Measurements from ENCODE around the gene DDAH1. TPM values are rescaled to one million over a fixed set of nuclear protein-coding genes. Genes with fewer than 3 reads are reported as not detected.

Gene DDAH1
- total RNA-seq, 6 experiments from 2014 or later = 54.9 to 94.9 (median 66.2) TPM

GRCh38 chr1:85445906-85446305 is 19.1 kb downstream of the DDAH1 start:
- H3K36me3 ChIP-seq = no peaks in the 10 kb centered on the region
- ATAC-seq (no peak), DNase-seq (no peak)
- H3K4me1 ChIP-seq = peaks cover 0 to 36% (median 11%) of the 10 kb centered on the region in 4 donors
- intact Hi-C loops (cut with DNase I) = no loop called here
- no peak overlapping the region for H3K4me3 ChIP-seq
- WGBS (ENCODE audit: insufficient coverage, low coverage, low lambda C conversion rate, missing lambda C conversion rate) = 62% methylated on average over 2 of the region's 3 CpGs
- H3K27me3 ChIP-seq = no peaks in the 10 kb centered on the region
- H3K9me3 ChIP-seq = no peaks in the 10 kb centered on the region
- no peak overlapping the region for H3K27ac ChIP-seq
- TF ChIP-seq CTCF (IDR thresholded peaks at IDR 0.05) (no peak), POLR2A (IDR thresholded peaks at IDR 0.05) (no peak)

GRCh38 chr1:85444381-85444780 is 20.6 kb downstream of the DDAH1 start:
- intact Hi-C loops (cut with DNase I) = no loop called here
- H3K9me3 ChIP-seq = no peaks in the 10 kb centered on the region
- 100% methylated on average over 1 of the region's 1 CpG for WGBS (ENCODE audit: insufficient coverage, low coverage, low lambda C conversion rate, missing lambda C conversion rate)
- no peaks in the 10 kb centered on the region for H3K36me3 ChIP-seq
- no peak overlapping the region for H3K27ac ChIP-seq
- peaks cover 0 to 32% (median 11%) of the 10 kb centered on the region in 4 donors for H3K4me1 ChIP-seq
- H3K27me3 ChIP-seq = no peaks in the 10 kb centered on the region
- DNase-seq (no peak), ATAC-seq (no peak)
- TF ChIP-seq CTCF (IDR thresholded peaks at IDR 0.05) (no peak), POLR2A (IDR thresholded peaks at IDR 0.05) (no peak)
- H3K4me3 ChIP-seq = no peak overlapping the region

- no peak for TF ChIP-seq CTCF (IDR thresholded peaks at IDR 0.05)
- TF ChIP-seq POLR2A (IDR thresholded peaks at IDR 0.05) = no peak
- Histone ChIP-seq H3K4me3 (no peak overlapping the region), H3K4me1 (peaks cover 0 to 15% (median 5%) of the 10 kb centered on the region in 4 donors), H3K27me3 (no peaks in the 10 kb centered on the region), H3K9me3 (no peaks in the 10 kb centered on the region), H3K36me3 (no peaks in the 10 kb centered on the region), H3K27ac (no peak overlapping the region)
- intact Hi-C loops (cut with DNase I) = no loop called here
- ATAC-seq = no peak
- 50% methylated on average over 3 of the region's 3 CpGs for WGBS (ENCODE audit: insufficient coverage, low coverage, low lambda C conversion rate, missing lambda C conversion rate)
- no peak for DNase-seq
Observed at GRCh38 chr1:85440612-85441011, 24.3 kb downstream of the DDAH1 start.

DNA sequence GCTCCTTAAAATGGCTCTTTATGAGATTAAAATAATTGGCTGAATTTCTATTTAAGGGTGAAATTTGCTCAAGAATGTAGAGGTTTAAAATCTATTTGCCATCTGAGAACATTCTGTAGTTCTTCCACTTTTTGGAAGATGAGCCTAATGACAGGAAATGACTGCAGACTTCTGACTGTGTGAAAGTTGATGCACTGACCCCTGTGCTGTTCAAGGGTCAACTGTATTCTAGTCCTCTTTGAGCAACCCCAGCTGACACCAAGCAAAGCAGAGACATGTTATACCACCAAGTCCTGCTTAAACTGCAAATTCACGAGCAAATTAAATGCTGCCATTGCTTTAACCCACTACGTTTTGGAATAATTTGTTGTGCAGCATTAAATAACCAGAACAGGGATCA is 26.6 kb downstream of the DDAH1 start:
- intact Hi-C loops (cut with DNase I) = no loop called here
- no peak overlapping the region for H3K4me3 ChIP-seq
- peaks cover 0 to 15% (median 5%) of the 10 kb centered on the region in 4 donors for H3K4me1 ChIP-seq
- WGBS (ENCODE audit: insufficient coverage, low coverage, low lambda C conversion rate, missing lambda C conversion rate) = 6% methylated on average over 2 of the region's 2 CpGs
- peak; percentile 99 for ATAC-seq
- no peaks in the 10 kb centered on the region for H3K27me3 ChIP-seq
- peak overlapping the region in 2 of 3 donors; percentile 4 to 54 for H3K27ac ChIP-seq
- H3K9me3 ChIP-seq = no peaks in the 10 kb centered on the region
- no peaks in the 10 kb centered on the region for H3K36me3 ChIP-seq
- peak in 1 of 3 donors; percentile 68 for DNase-seq
- TF ChIP-seq CTCF (IDR thresholded peaks at IDR 0.05) = no peak
- TF ChIP-seq POLR2A (IDR thresholded peaks at IDR 0.05) = peak; percentile 23

GRCh38 chr1:85437139-85437538 is 27.8 kb downstream of the DDAH1 start:
- intact Hi-C loops (cut with DNase I) = no loop called here
- TF ChIP-seq CTCF (IDR thresholded peaks at IDR 0.05) (no peak), POLR2A (IDR thresholded peaks at IDR 0.05) (no peak)
- Histone ChIP-seq H3K36me3 (no peaks in the 10 kb centered on the region), H3K27me3 (no peaks in the 10 kb centered on the region), H3K4me1 (peaks cover 0 to 15% (median 5%) of the 10 kb centered on the region in 4 donors), H3K4me3 (no peak overlapping the region), H3K27ac (no peak overlapping the region), H3K9me3 (no peaks in the 10 kb centered on the region)
- ATAC-seq (no peak), DNase-seq (no peak)
- 100% methylated on average over 2 of the region's 3 CpGs for WGBS (ENCODE audit: insufficient coverage, low coverage, low lambda C conversion rate, missing lambda C conversion rate)
